Mucosa of stomach (tissue), 1 donor: ENCODE measurements around the gene VSNL1.

Source experiments
- H3K27me3 ChIP-seq: one replicate; pipeline ENCODE4 v1.7.0; 2013; ENCODE audit warnings: mild to moderate bottlenecking, low read length; ENCODE audit not compliant: control insufficient read depth, insufficient read depth
- H3K36me3 ChIP-seq: one replicate; pipeline ENCODE4 v1.7.0; 2013; ENCODE audit warnings: low read length; ENCODE audit not compliant: control insufficient read depth, insufficient read depth
- H3K4me1 ChIP-seq: one replicate; pipeline ENCODE4 v1.7.0; 2013; ENCODE audit warnings: mild to moderate bottlenecking, low read length; ENCODE audit not compliant: control insufficient read depth, insufficient read depth
- H3K4me3 ChIP-seq: one replicate; pipeline ENCODE4 v1.7.0; 2013; ENCODE audit warnings: low read length
- H3K9ac ChIP-seq: one replicate; pipeline ENCODE4 v1.7.0; 2013; ENCODE audit warnings: mild to moderate bottlenecking, low read length, moderate library complexity
- H3K9me3 ChIP-seq: one replicate; pipeline ENCODE4 v1.7.0; 2013; ENCODE audit warnings: mild to moderate bottlenecking, low read length, moderate library complexity; ENCODE audit not compliant: control insufficient read depth
- donor health status: Pancreatic carcinoma.

The VSNL1 gene

DNA sequence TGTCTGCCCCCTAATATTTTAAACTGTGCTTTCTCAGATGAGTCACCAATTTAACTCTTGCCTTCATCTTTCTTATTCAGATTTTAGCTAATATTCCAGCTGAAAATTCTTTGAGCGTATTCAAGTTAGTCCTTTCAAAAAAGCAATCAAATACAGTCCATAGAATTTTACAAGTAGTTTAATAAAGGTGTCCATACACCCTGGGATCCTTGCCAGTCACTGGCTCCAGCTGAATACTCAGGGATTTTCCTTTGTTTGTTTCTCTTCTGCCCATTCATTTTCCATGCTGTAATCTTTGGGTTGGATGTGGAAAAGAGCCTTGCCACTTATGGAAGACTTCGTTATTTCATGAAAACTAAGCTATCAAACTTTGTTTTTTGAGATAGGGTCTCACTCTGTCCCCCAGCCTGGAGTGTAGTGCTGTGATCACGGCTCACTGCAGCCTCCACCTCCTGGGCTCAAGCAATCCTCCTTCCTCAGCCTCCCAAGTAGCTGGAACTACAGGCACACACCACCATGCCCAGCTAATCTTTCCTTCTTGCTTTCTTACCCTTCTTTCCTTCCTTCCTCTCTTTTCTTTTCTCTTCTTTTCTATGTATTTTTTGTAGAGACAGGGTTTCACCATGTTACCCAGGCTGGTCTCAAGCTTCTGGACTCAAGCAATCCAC lies 34.0 kb downstream of the VSNL1 start:
- Histone ChIP-seq H3K4me3 (no peak overlapping the region), H3K9ac (no peak overlapping the region), H3K27me3 (no peaks in the 10 kb centered on the region), H3K36me3 (no peaks in the 10 kb centered on the region), H3K4me1 (peaks cover 20% of the 10 kb centered on the region), H3K9me3 (no peaks in the 10 kb centered on the region)

- no peaks in the 10 kb centered on the region for H3K9me3 ChIP-seq
- no peaks in the 10 kb centered on the region for H3K36me3 ChIP-seq
- no peaks in the 10 kb centered on the region for H3K27me3 ChIP-seq
- H3K4me3 ChIP-seq: no peak overlapping the region
- no peak overlapping the region for H3K9ac ChIP-seq
- peaks cover 33% of the 10 kb centered on the region for H3K4me1 ChIP-seq
These were observed 36.3 kb downstream of the VSNL1 start for GRCh38 chr2:17576802-17577201.

- Histone ChIP-seq H3K36me3 (no peaks in the 10 kb centered on the region), H3K9me3 (no peaks in the 10 kb centered on the region), H3K27me3 (no peaks in the 10 kb centered on the region), H3K4me1 (peaks cover 39% of the 10 kb centered on the region), H3K9ac (no peak overlapping the region), H3K4me3 (no peak overlapping the region)
These were observed 38.0 kb downstream of the VSNL1 start for GRCh38 chr2:17578466-17578928.

DNA sequence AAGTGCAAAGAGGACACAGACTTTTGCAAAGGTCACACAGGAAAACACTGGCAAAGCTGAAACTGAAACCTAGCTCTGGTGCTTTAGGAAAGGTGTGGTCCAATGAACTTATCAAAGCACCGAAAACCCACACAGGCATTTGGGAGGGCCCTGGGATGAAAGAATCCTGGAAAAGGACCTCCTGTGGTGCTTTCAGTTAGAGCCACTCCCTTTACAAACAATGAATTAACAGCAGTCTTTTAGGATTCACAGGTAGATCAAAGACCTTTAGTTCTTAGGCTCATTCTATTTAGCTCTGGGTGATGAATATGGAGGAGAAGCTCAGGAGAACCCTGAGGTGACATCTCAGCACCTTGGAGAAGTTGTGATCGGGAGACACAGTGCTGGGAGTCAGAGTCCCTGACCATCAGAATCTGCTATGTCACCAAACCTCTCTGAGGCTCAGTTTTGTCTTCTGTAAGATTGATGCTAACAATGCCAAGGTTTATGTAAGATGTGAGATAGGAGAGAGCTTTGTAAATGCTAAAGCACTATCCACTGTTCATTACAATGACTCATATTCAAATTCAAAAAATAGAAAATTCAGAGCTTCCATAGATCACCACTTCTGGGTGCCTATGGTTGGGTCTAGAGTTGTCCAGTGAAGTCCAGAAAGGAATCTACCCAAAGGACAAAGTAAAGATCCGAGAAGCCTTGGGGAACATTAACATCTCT lies 39.3 kb downstream of the VSNL1 start:
- Histone ChIP-seq H3K4me1 (peaks cover 47% of the 10 kb centered on the region), H3K9ac (no peak overlapping the region), H3K36me3 (no peaks in the 10 kb centered on the region)

GRCh38 chr2:17580319-17580715 lies 39.8 kb downstream of the VSNL1 start:
- Histone ChIP-seq H3K27me3 (no peaks in the 10 kb centered on the region), H3K9me3 (no peaks in the 10 kb centered on the region), H3K4me3 (no peak overlapping the region), H3K4me1 (peaks cover 49% of the 10 kb centered on the region), H3K9ac (no peak overlapping the region), H3K36me3 (no peaks in the 10 kb centered on the region)

More for the DNA sequence above, 39.3 kb downstream of the VSNL1 start:
- no peaks in the 10 kb centered on the region for H3K27me3 ChIP-seq
- H3K9me3 ChIP-seq: no peaks in the 10 kb centered on the region
- H3K4me3 ChIP-seq: peak overlapping the region; percentile 1

DNA sequence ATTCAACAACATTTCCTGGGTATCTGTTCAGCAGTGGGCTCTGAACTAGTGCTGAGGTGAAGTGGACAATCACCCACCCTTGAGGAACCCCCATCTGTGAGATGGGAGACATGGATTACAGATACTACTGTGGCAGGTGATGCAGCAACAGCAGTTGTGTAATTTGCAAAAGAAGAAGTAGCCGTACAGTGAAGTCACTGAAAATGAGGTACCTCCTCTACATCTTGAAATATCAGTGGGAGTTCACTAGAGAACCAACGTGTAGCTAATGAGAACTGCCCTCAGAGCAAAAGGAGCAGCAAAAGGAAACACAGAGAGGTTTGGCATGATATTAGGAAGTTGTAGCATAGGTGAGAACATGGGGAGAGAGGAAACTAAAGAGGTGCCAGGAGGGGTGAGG lies 41.3 kb downstream of the VSNL1 start:
- Histone ChIP-seq H3K36me3 (no peaks in the 10 kb centered on the region), H3K9me3 (no peaks in the 10 kb centered on the region), H3K9ac (no peak overlapping the region), H3K4me1 (peaks cover 49% of the 10 kb centered on the region), H3K4me3 (no peak overlapping the region), H3K27me3 (no peaks in the 10 kb centered on the region)

GRCh38 chr2:17583166-17583565 lies 42.7 kb downstream of the VSNL1 start:
- H3K27me3 ChIP-seq: no peaks in the 10 kb centered on the region
- H3K9ac ChIP-seq: no peak overlapping the region
- peaks cover 41% of the 10 kb centered on the region for H3K4me1 ChIP-seq
- no peaks in the 10 kb centered on the region for H3K36me3 ChIP-seq
- no peaks in the 10 kb centered on the region for H3K9me3 ChIP-seq
- H3K4me3 ChIP-seq: no peak overlapping the region

- Histone ChIP-seq H3K9ac (no peak overlapping the region), H3K36me3 (no peaks in the 10 kb centered on the region), H3K27me3 (no peaks in the 10 kb centered on the region), H3K4me1 (peaks cover 37% of the 10 kb centered on the region), H3K9me3 (no peaks in the 10 kb centered on the region), H3K4me3 (no peak overlapping the region)
These were observed 43.1 kb downstream of the VSNL1 start for GRCh38 chr2:17583646-17584045.

- Histone ChIP-seq H3K4me1 (peaks cover 28% of the 10 kb centered on the region), H3K4me3 (no peak overlapping the region), H3K9ac (no peak overlapping the region), H3K36me3 (no peaks in the 10 kb centered on the region), H3K9me3 (no peaks in the 10 kb centered on the region), H3K27me3 (no peaks in the 10 kb centered on the region)
These were observed 44.2 kb downstream of the VSNL1 start for GRCh38 chr2:17584689-17585088.

GRCh38 chr2:17587469-17587868 lies 47.0 kb downstream of the VSNL1 start:
- H3K4me1 ChIP-seq: peaks cover 16% of the 10 kb centered on the region
- H3K4me3 ChIP-seq: no peak overlapping the region
- H3K36me3 ChIP-seq: no peaks in the 10 kb centered on the region
- H3K9me3 ChIP-seq: no peaks in the 10 kb centered on the region
- no peak overlapping the region for H3K9ac ChIP-seq
- no peaks in the 10 kb centered on the region for H3K27me3 ChIP-seq

GRCh38 chr2:17588031-17588430 lies 47.5 kb downstream of the VSNL1 start:
- Histone ChIP-seq H3K4me1 (peaks cover 15% of the 10 kb centered on the region), H3K36me3 (no peaks in the 10 kb centered on the region), H3K27me3 (no peaks in the 10 kb centered on the region), H3K4me3 (no peak overlapping the region), H3K9me3 (no peaks in the 10 kb centered on the region), H3K9ac (no peak overlapping the region)

- no peak overlapping the region for H3K9ac ChIP-seq
- no peaks in the 10 kb centered on the region for H3K27me3 ChIP-seq
- H3K4me1 ChIP-seq: peaks cover 13% of the 10 kb centered on the region
- no peaks in the 10 kb centered on the region for H3K9me3 ChIP-seq
- H3K36me3 ChIP-seq: no peaks in the 10 kb centered on the region
- H3K4me3 ChIP-seq: no peak overlapping the region
These were observed 49.0 kb downstream of the VSNL1 start for GRCh38 chr2:17589406-17590035.
